HG02981 (cell line): ENCODE results near the gene GPR108.
"Not testable (repeated sequence)": the region's sequence is repeated elsewhere in the genome, so short reads cannot be mapped to it uniquely, and the experiment has no call there.

Source experiments
- ATAC-seq: cut with Tn5 transposase; IDR thresholded peaks from one replicate; pipeline ENCODE4 v1.9.1; 2021; ENCODE audit warnings: mild to moderate bottlenecking, moderate library complexity; ENCODE audit not compliant: unreplicated experiment

The GPR108 gene

DNA sequence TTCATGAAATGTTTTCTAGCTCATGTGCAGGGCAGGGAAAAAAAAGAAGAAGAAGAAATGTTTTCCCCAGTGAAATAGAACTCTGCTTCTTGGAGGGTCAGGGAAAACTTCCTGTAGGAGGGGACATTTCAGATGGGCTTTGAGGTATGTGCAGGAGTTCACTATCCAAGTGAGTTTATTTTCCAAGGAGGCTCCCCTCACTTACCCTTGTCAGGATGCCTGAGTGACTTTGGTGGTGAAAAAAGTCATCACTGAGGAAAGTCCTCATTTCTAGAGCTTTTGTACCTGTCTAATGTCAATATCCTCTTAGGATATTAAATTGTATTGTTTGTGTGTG is 16.3 kb downstream of the GPR108 start:
- ATAC-seq: no peak

- ATAC-seq: no peak
These were observed 16.8 kb downstream of the GPR108 start, which contains the start of gene C3 for GRCh38 chr19:6720369-6721137. Gene C3 (minus strand): TSS chr19:6720650. CDS start chr19:6720589, 61 bp downstream.

- ATAC-seq: no peak
These were observed 17.4 kb downstream of the GPR108 start for GRCh38 chr19:6719992-6720368.

DNA sequence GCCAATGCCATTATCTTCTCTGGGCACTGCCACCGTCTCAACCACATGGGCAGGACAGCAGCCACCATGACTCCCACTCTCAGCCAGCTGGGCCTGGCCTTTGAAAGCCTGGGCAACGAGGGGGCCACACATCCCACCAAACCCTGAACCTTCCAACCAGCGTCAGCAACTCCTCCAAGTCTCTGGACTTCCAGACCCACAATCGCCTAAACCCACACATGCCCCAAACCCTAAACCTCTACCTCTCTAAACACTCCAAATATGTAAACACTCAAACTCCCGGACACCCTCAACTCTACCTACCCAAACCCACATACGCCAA is 17.9 kb downstream of the GPR108 start:
- no peak for ATAC-seq

GRCh38 chr19:6718741-6719539 is 18.4 kb downstream of the GPR108 start:
- no peak for ATAC-seq

GRCh38 chr19:6718111-6718740 is 19.2 kb downstream of the GPR108 start:
- no peak for ATAC-seq

DNA sequence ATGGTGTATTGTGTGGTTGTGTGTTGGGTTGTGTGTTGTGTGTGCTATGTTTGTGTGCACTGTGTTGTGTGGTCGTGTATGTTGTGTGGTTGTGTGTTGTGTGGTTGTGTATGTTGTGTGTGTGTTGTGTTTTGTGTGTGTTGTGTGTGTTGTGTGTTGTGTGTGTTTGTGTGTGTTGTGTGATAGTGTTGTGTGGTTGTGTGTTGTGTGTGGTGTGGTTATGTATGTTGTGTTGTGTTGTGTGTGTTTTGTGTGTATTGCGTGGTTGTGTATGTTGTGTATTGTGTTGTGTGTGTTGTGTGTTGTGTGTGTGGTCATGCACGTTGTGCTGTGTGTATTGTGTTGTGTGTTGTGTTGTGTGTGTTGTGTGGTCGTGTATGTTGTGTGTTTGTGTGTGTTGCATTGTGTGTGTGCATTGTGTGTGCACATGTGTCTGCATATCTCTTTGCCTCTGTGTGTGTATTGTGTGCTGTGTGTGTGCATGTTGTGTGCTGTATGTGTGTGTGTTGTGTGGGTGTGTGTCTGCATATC is 19.9 kb downstream of the GPR108 start:
- ATAC-seq: no peak

GRCh38 chr19:6717036-6717435 is 20.3 kb downstream of the GPR108 start:
- ATAC-seq: no peak

- ATAC-seq: no peak
These were observed 20.8 kb downstream of the GPR108 start for GRCh38 chr19:6716610-6716970.

DNA sequence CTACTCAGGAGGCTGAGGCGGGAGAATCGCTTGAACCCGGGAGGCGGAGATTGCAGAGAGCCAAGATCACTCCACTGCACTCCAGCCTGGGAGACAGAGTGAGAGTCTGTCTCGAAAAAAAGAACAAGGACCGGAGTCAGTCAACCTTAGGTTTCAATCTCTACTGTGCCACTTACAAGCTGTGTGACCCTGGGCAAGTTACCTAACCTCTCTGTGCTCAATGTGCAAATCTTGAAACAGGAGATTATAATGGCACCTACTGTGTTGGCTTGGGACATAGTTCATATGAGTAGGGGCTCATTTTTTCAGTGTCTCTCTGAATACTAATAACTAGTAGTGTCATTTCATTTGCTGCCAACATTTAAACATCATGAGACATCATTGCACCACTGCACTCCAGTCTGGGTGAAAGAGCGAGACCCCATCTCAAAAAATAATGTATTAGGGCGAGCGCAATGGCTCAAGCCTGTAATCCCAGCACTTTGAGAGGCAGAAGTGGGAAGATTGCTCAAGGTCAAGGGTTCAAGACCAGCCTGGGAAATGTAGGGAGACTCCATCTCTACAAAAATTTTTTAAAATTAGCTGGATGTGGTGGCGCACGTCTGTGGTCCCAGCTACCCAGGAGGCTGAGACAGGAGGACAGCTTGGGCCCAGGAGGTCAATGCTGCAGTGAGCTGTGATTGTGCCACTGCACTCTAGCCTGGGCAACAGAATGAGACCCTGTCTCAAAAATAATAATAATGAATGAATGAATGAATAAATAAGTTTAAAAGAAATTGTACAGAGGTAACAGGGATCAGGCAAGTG is 22.4 kb downstream of the GPR108 start:
- no peak for ATAC-seq

- ATAC-seq: no peak
These were observed 23.3 kb downstream of the GPR108 start for GRCh38 chr19:6713773-6714692.

- ATAC-seq: no peak
These were observed 24.4 kb downstream of the GPR108 start for GRCh38 chr19:6712692-6713670.

- no peak for ATAC-seq
These were observed 25.1 kb downstream of the GPR108 start for GRCh38 chr19:6712231-6712630.

DNA sequence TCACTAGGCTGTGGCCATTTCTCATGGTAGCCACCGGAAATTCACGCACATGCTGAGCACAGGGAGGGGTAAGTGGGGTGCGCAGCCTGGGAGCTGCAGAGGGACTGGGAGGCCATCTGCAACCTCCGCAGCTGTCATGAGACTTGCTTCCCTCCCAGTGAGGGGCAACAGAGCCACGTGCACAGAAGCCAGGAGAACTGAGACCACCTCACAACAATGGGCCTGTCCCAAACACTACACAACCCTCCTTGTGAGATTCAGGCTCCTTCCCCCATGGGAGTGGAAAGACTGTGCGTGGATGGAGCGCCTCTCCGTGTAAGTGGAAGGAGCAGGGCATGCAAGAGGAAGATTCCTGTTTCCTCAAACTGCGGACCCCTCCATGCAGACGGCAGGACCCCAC is 25.8 kb downstream of the GPR108 start:
- no peak for ATAC-seq

- no peak for ATAC-seq
These were observed 26.4 kb downstream of the GPR108 start for GRCh38 chr19:6711078-6711361.

DNA sequence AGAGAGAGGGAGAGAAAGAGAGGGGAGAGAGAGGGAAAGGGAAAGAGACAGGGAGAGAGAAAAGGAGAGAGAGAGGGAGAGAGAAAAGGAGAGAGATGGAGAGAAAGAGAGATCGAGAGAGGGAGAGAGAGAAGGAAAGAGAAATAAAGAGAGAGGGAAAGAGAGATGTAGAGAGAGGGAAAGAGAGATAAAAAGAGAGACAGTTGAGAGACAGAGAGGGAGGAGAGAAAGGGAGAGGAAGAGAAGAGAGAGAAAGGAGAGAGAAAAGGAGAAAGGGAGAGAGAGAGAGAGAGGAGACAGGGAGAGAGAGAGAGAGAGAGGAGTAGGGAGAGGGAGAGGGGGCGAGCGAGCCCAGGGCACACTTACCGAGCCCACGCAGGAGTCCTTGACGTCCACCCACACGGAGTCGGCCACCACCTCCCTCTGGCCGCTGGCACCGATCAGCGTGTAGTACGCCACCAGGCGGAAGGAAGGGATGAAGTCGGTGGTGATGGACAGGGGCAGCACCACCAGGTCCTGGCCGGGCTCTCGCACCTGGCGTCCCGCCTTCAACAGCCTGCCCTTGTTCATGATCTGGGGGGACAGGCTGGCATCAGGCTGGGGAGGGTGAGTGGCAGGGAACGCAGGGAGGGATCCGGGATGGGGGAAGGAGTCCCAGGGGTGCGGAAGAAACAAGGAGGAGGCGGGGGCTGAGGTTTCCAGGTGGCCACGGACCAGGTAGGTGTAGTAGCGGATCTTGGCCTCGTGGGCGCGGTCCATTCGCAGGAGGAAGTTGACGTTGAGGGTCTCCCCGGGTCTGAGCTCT is 26.9 kb downstream of the GPR108 start:
- no peak for ATAC-seq

DNA sequence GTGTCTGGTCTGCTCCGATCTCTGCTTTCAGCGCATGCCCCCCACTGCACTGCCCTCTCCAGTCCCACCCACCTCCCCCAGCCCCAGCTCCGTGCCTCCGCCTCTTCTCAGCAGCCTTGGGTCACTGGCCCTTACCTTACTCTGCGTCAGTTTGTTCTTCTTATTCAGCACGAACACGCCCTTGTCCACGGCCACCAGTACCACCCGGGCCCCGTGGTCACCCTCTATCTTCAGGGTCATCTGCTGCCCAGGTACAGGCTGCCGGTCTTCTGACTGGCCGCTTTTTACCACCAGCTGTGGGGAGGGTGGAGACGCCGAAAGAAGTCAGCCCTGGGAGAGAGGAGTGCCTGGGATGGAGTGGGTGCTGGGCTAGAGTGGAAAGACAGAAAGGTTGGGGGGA is 27.8 kb downstream of the GPR108 start:
- no peak for ATAC-seq

GRCh38 chr19:6708913-6709312 is 28.5 kb downstream of the GPR108 start:
- not testable (repeated sequence) for ATAC-seq
